B cell (primary cell): ENCODE data around the gene NPAS4. TPM values are rescaled to one million over a fixed set of nuclear protein-coding genes. Genes with fewer than 3 reads are reported as not detected.

ENCODE experiments used
- ATAC-seq: fragments of 200-7000 bp; cut with Tn5 transposase; one replicate; pipeline ENCODE4 v1.10.0; 2021; ENCODE audit warnings: low read depth, mild to moderate bottlenecking, moderate number of reproducible peaks, moderate library complexity
- CTCF ChIA-PET: fragments of 350-600 bp; sonication (Branson Sonifier 250); formaldehyde crosslinking; loops from one replicate; lab custom pipeline; 2021; ENCODE audit warnings: antibody characterized with exemption, inconsistent platforms; lab: Charles Lee
- POLR2A ChIA-PET: fragments of 350-600 bp; sonication (Branson Sonifier 250); formaldehyde crosslinking; loops from one replicate; lab custom pipeline; 2021; ENCODE audit warnings: antibody characterized with exemption; lab: Charles Lee
- DNase-seq: peaks from one replicate; pipeline ENCODE4 v3.0.0; 2013
- H2AFZ ChIP-seq: 2 replicates; pipeline ENCODE4 v1.6.1; 2012; ENCODE audit warnings: mild to moderate bottlenecking, low read depth, low read length; ENCODE audit not compliant: insufficient read depth, poor library complexity, severe bottlenecking
- H3K27ac ChIP-seq, 2 donors: 1 replicate in 1 of 2; 2 replicates in 1 of 2; pipeline ENCODE4 v1.5.1; 2012 to 2013; ENCODE audit warnings: low read length in 2 of 2, mild to moderate bottlenecking in 2 of 2, moderate library complexity in 1 of 2
- H3K27me3 ChIP-seq, 4 experiments: fragments of 200-600 bp in 1 of 4; sonication (generic) in 1 of 4; replicated peaks in 1 of 4; 1 replicate in 2 of 4; 2 replicates in 2 of 4; pipeline versions ENCODE4 v1.6.1 to v1.7.0; 2013 to 2016; ENCODE audit warnings: low read length in 3 of 4, mild to moderate bottlenecking in 2 of 4, mixed read lengths in 1 of 4, moderate library complexity in 1 of 4; ENCODE audit not compliant: insufficient read depth in 4 of 4, control insufficient read depth in 3 of 4; ENCODE audit errors: control extremely low read depth in 1 of 4
- H3K36me3 ChIP-seq, 2 experiments: replicated peaks in 1 of 2; 1 replicate in 1 of 2; 2 replicates in 1 of 2; pipeline versions ENCODE4 v1.6.1 to v1.7.1; 2013; ENCODE audit warnings: low read length in 1 of 2; ENCODE audit not compliant: insufficient read depth in 2 of 2, control insufficient read depth in 1 of 2; ENCODE audit errors: control extremely low read depth in 1 of 2, extremely low read depth in 1 of 2
- H3K4me1 ChIP-seq, 2 donors: fragments of 200-600 bp in 1 of 2; sonication (generic) in 1 of 2; 1 replicate in 1 of 2; 2 replicates in 1 of 2; pipeline versions ENCODE4 v1.5.1 to v1.6.1; 2013 to 2017; ENCODE audit warnings: low read length in 2 of 2; ENCODE audit not compliant: control insufficient read depth in 2 of 2, insufficient read depth in 2 of 2
- H3K4me2 ChIP-seq: replicated peaks from 2 replicates; pipeline ENCODE3; 2012; ENCODE audit warnings: mild to moderate bottlenecking, low read depth, low read length; ENCODE audit not compliant: poor library complexity, severe bottlenecking
- H3K4me3 ChIP-seq, 5 experiments: fragments of 200-600 bp in 1 of 5; sonication (generic) in 1 of 5; 1 replicate in 3 of 5; 2 replicates in 2 of 5; pipeline versions ENCODE4 v1.5.1 to v1.7.0; 2011 to 2016; ENCODE audit warnings: low read length in 4 of 5, mild to moderate bottlenecking in 4 of 5, low read depth in 2 of 5, control low read depth in 1 of 5, moderate library complexity in 1 of 5; ENCODE audit not compliant: insufficient read depth in 1 of 5; ENCODE audit errors: control extremely low read depth in 1 of 5, extremely low read depth in 1 of 5
- H3K79me2 ChIP-seq: fragments of 200-600 bp; sonication (generic); one replicate; pipeline ENCODE4 v1.6.0; 2016; ENCODE audit warnings: low read length; ENCODE audit not compliant: control insufficient read depth, insufficient read depth
- H3K9ac ChIP-seq: fragments of 200-600 bp; sonication (generic); 2 replicates; pipeline ENCODE4 v1.6.1; 2017; ENCODE audit warnings: mild to moderate bottlenecking, low read length, moderate library complexity
- H3K9me3 ChIP-seq, 3 donors: one replicate each; pipeline versions ENCODE4 v1.6.1 to v1.7.1; 2013; ENCODE audit warnings: low read length in 2 of 3; ENCODE audit not compliant: control insufficient read depth in 2 of 3, insufficient read depth in 1 of 3; ENCODE audit errors: control extremely low read depth in 1 of 3
- H4K20me1 ChIP-seq: 2 replicates; pipeline ENCODE4 v1.6.0; 2012; ENCODE audit warnings: mild to moderate bottlenecking, low read length; ENCODE audit not compliant: insufficient read depth, control insufficient read depth, poor library complexity, severe bottlenecking
- H3K27ac Mint-ChIP-seq: one replicate; pipeline ENCODE4 v1.8.0; 2021; ENCODE audit warnings: mixed read lengths
- H3K27me3 Mint-ChIP-seq: one replicate; pipeline ENCODE4 v1.8.0; 2021; ENCODE audit warnings: mixed read lengths
- H3K4me1 Mint-ChIP-seq: one replicate; pipeline ENCODE4 v1.8.0; 2021; ENCODE audit warnings: mixed read lengths
- H3K4me3 Mint-ChIP-seq: one replicate; pipeline ENCODE4 v1.8.0; 2021; ENCODE audit warnings: mixed read lengths
- H3K9me3 Mint-ChIP-seq: one replicate; pipeline ENCODE4 v1.8.0; 2022; ENCODE audit warnings: mixed read lengths; ENCODE audit not compliant: insufficient read depth
- EZH2 ChIP-seq: IDR thresholded peaks from 2 replicates; pipeline ENCODE4 v1.6.1; 2012; ENCODE audit warnings: borderline replicate concordance, low read depth, mild to moderate bottlenecking, moderate library complexity, low read length; ENCODE audit not compliant: insufficient read depth, poor library complexity, severe bottlenecking
- WGBS: methylation state at CpG from one replicate; pipeline ENCODE4 v1.1.5; 2013; ENCODE audit warnings: missing lambda C conversion rate; ENCODE audit not compliant: insufficient coverage; 5-methylcytosine and 5-hydroxymethylcytosine counted together
- intact Hi-C: fragments of 100-400 bp; cut with micrococcal nuclease; formaldehyde crosslinking; loops from one replicate; pipeline ENCODE4 v1.10.0; 2022
- polyA plus RNA-seq: library from polyadenylated mRNA; depleted of rRNA; stranded (reverse); fragments of >200 nt; gene quantifications from 2 replicates; pipeline ENCODE4 v1.2.3, GENCODE V29; 2012
- small RNA-seq: library from RNA; depleted of rRNA; stranded (forward); fragments of <200 nt; gene quantifications from one replicate; pipeline ENCODE3, GENCODE V24; 2012; ENCODE audit warnings: low replicate concordance, low read depth; ENCODE audit not compliant: insufficient read length
- total RNA-seq, 2 donors: library from RNA; stranded (reverse); fragments of 120-200 nt in 1 of 2; gene quantifications; 1 replicate in 1 of 2; 2 replicates in 1 of 2; pipeline versions ENCODE4 v1.2.3 to v1.2.4, GENCODE V29; 2013 to 2022
- TF ChIP-seq, protein P1 (sequence below): fragments of 200-600 bp; IDR thresholded peaks from one replicate; pipeline ENCODE4 v1.8.0; 2022; ENCODE audit warnings: antibody characterized with exemption, mild to moderate bottlenecking

Gene NPAS4
- total and polyA plus RNA-seq, 2 donors (not counting 1 experiment from before 2014, with no cell fraction given): not detected

DNA sequence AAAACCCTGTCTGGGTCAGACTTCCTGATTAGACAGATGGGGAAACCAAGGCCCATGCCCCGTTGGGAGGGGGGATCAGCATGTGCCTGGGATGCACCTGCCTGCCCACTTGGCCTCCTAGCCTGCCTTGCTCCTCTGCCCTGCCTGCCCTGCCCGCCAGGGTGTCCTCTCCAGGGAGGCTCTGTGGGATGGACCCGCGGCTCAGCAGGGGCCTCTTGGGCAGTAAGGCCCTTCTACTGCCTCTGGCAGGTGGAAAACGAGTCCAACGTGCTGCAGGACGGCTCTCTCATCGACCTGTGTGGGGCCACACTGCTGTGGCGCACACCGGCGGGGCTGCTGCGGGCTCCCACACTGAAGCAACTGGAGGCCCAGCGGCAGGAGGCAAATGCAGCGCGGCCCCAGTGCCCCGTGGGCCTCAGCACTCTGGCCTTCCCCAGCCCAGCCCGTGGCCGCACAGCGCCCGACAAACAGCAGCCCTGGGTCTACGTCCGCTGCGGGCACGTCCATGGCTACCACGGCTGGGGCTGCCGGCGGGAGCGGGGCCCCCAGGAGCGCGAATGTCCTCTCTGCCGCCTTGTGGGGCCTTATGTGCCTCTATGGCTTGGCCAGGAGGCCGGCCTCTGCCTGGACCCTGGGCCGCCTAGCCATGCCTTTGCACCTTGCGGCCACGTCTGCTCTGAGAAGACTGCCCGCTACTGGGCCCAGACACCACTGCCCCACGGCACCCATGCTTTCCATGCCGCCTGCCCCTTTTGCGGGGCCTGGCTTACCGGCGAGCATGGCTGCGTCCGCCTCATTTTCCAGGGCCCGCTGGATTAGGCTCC, 54.7 kb downstream of the NPAS4 start:
- H3K9ac ChIP-seq: no peak overlapping the region
- H3K4me2 ChIP-seq: no peak overlapping the region
- no peaks in the 10 kb centered on the region for H3K9me3 ChIP-seq
- no peak for DNase-seq
- no peak overlapping the region for H3K4me3 Mint-ChIP-seq
- POLR2A ChIA-PET: no interaction called here
- no peak overlapping the region for H2AFZ ChIP-seq
- no peaks in the 10 kb centered on the region for H3K36me3 ChIP-seq
- intact Hi-C loops: no loop called here
- H3K9me3 Mint-ChIP-seq: no peaks in the 10 kb centered on the region
- H3K27ac Mint-ChIP-seq: no peak overlapping the region
- no peak overlapping the region for H3K27ac ChIP-seq
- WGBS: 96% methylated on average over 44 of the region's 44 CpGs
- CTCF ChIA-PET: interaction anchor here (1.1 kb wide), 1 partner anchor 67 kb away, joined by 3 read pairs; no protein-coding TSS in a partner anchor
- TF ChIP-seq, protein P1, sequence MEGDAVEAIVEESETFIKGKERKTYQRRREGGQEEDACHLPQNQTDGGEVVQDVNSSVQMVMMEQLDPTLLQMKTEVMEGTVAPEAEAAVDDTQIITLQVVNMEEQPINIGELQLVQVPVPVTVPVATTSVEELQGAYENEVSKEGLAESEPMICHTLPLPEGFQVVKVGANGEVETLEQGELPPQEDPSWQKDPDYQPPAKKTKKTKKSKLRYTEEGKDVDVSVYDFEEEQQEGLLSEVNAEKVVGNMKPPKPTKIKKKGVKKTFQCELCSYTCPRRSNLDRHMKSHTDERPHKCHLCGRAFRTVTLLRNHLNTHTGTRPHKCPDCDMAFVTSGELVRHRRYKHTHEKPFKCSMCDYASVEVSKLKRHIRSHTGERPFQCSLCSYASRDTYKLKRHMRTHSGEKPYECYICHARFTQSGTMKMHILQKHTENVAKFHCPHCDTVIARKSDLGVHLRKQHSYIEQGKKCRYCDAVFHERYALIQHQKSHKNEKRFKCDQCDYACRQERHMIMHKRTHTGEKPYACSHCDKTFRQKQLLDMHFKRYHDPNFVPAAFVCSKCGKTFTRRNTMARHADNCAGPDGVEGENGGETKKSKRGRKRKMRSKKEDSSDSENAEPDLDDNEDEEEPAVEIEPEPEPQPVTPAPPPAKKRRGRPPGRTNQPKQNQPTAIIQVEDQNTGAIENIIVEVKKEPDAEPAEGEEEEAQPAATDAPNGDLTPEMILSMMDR: no peak
- no peak for TF ChIP-seq EZH2
- H3K4me1 Mint-ChIP-seq: peaks cover 16% of the 10 kb centered on the region
- H4K20me1 ChIP-seq: no peaks in the 10 kb centered on the region
- no peak for ATAC-seq
- no peaks in the 10 kb centered on the region for H3K27me3 ChIP-seq
- H3K4me3 ChIP-seq: no peak overlapping the region
- peaks cover 6% of the 10 kb centered on the region for H3K79me2 ChIP-seq
- peaks cover 6 to 13% of the 10 kb centered on the region in 2 donors for H3K4me1 ChIP-seq
- no peaks in the 10 kb centered on the region for H3K27me3 Mint-ChIP-seq

Small RNA genes lying within 50 kb of the gene (small RNA-seq; reads per million reads assigned to genes)
- gene RF00017: not detected
- not detected for gene RF00416
- gene RNU1-84P: not detected

Other genes with a start within 250 kb of the NPAS4 start
- gene KLC2, start 163.3 kb upstream of the NPAS4 start, total RNA-seq: 47.7 and 49.2 TPM in 2 replicates
- gene KLC2, start 163.3 kb upstream of the NPAS4 start, polyA plus RNA-seq: 24.1 and 26.9 TPM in 2 replicates
- 76.0 and 77.8 TPM in 2 replicates for gene RAB1B, start 152.4 kb upstream of the NPAS4 start, total RNA-seq
- 61.7 and 77.1 TPM in 2 replicates for gene RAB1B, start 152.4 kb upstream of the NPAS4 start, polyA plus RNA-seq
- 1.5 and 2.0 TPM in 2 replicates for gene CNIH2, start 142.9 kb upstream of the NPAS4 start, total RNA-seq
- gene CNIH2, start 142.9 kb upstream of the NPAS4 start, polyA plus RNA-seq: 0.92 and 2.6 TPM in 2 replicates
- 43.9 and 47.6 TPM in 2 replicates for gene YIF1A, start 131.9 kb upstream of the NPAS4 start, total RNA-seq
- 65.8 and 95.0 TPM in 2 replicates for gene YIF1A, start 131.9 kb upstream of the NPAS4 start, polyA plus RNA-seq
- gene TMEM151A, start 129.1 kb upstream of the NPAS4 start, total RNA-seq: 0.17 TPM in 1 of 2 replicates, not detected in the other
- gene TMEM151A, start 129.1 kb upstream of the NPAS4 start, polyA plus RNA-seq: 1.1 and 1.5 TPM in 2 replicates
- 0.83 and 0.96 TPM in 2 replicates for gene CD248, start 104.0 kb upstream of the NPAS4 start, total RNA-seq
- gene CD248, start 104.0 kb upstream of the NPAS4 start, polyA plus RNA-seq: 0.40 and 0.62 TPM in 2 replicates
- gene RIN1, start 84.6 kb upstream of the NPAS4 start, total RNA-seq: 1.1 and 1.7 TPM in 2 replicates
- gene RIN1, start 84.6 kb upstream of the NPAS4 start, polyA plus RNA-seq: 0.42 and 0.72 TPM in 2 replicates
- gene BRMS1, start 75.9 kb upstream of the NPAS4 start, total RNA-seq: 50.9 and 58.3 TPM in 2 replicates
- 51.2 and 55.8 TPM in 2 replicates for gene BRMS1, start 75.9 kb upstream of the NPAS4 start, polyA plus RNA-seq
- 5.2 TPM in 2 replicates for gene B4GAT1, start 73.4 kb upstream of the NPAS4 start, total RNA-seq
- gene B4GAT1, start 73.4 kb upstream of the NPAS4 start, polyA plus RNA-seq: 0.87 and 1.4 TPM in 2 replicates
- gene SLC29A2, start 49.3 kb upstream of the NPAS4 start, total RNA-seq: 18.5 and 20.1 TPM in 2 replicates
- gene SLC29A2, start 49.3 kb upstream of the NPAS4 start, polyA plus RNA-seq: 15.7 and 16.2 TPM in 2 replicates
- 26.7 and 29.2 TPM in 2 replicates for gene MRPL11, start 17.8 kb downstream of the NPAS4 start, total RNA-seq
- 18.0 and 25.5 TPM in 2 replicates for gene MRPL11, start 17.8 kb downstream of the NPAS4 start, polyA plus RNA-seq
- 15.6 and 17.0 TPM in 2 replicates for gene PELI3, start 45.9 kb downstream of the NPAS4 start, total RNA-seq
- gene PELI3, start 45.9 kb downstream of the NPAS4 start, polyA plus RNA-seq: 2.9 and 3.2 TPM in 2 replicates
- 21.5 and 22.7 TPM in 2 replicates for gene DPP3, start 59.4 kb downstream of the NPAS4 start, total RNA-seq
- 31.7 and 40.6 TPM in 2 replicates for gene DPP3, start 59.4 kb downstream of the NPAS4 start, polyA plus RNA-seq
- gene BBS1, start 89.6 kb downstream of the NPAS4 start, total RNA-seq: 52.5 and 56.3 TPM in 2 replicates
- 13.7 and 20.4 TPM in 2 replicates for gene BBS1, start 89.6 kb downstream of the NPAS4 start, polyA plus RNA-seq
- 32.6 and 33.2 TPM in 2 replicates for gene ZDHHC24, start 125.0 kb downstream of the NPAS4 start, total RNA-seq
- gene ZDHHC24, start 125.0 kb downstream of the NPAS4 start, polyA plus RNA-seq: 23.9 and 29.7 TPM in 2 replicates
- gene ACTN3, start 125.9 kb downstream of the NPAS4 start, total RNA-seq: 0.17 TPM in 1 of 2 replicates, not detected in the other
- gene ACTN3, start 125.9 kb downstream of the NPAS4 start, polyA plus RNA-seq: 0.22 and 0.26 TPM in 2 replicates
- gene CTSF, start 147.6 kb downstream of the NPAS4 start, total RNA-seq: 20.9 and 24.0 TPM in 2 replicates
- gene CTSF, start 147.6 kb downstream of the NPAS4 start, polyA plus RNA-seq: 14.6 and 16.6 TPM in 2 replicates
- gene CCDC87, start 172.0 kb downstream of the NPAS4 start, total RNA-seq: 0.17 and 0.39 TPM in 2 replicates
- gene CCDC87, start 172.0 kb downstream of the NPAS4 start, polyA plus RNA-seq: 0.09 TPM in 1 of 2 replicates, not detected in the other
- gene CCS, start 172.2 kb downstream of the NPAS4 start, total RNA-seq: 87.8 and 98.5 TPM in 2 replicates
- gene CCS, start 172.2 kb downstream of the NPAS4 start, polyA plus RNA-seq: 162 and 174 TPM in 2 replicates
- gene RBM14, start 195.6 kb downstream of the NPAS4 start, total RNA-seq: 244 and 246 TPM in 2 replicates
- 44.9 and 52.4 TPM in 2 replicates for gene RBM14, start 195.6 kb downstream of the NPAS4 start, polyA plus RNA-seq
- gene RBM4, start 217.7 kb downstream of the NPAS4 start, total RNA-seq: 199 and 203 TPM in 2 replicates
- 125 and 139 TPM in 2 replicates for gene RBM4, start 217.7 kb downstream of the NPAS4 start, polyA plus RNA-seq